ENCODE results near the gene BMP2K. TPM values are rescaled to one million over a fixed set of nuclear protein-coding genes. Genes with fewer than 3 reads are reported as not detected.

The BMP2K gene
- total RNA-seq, 1 donor from 2014 or later: 41.3 TPM

DNA sequence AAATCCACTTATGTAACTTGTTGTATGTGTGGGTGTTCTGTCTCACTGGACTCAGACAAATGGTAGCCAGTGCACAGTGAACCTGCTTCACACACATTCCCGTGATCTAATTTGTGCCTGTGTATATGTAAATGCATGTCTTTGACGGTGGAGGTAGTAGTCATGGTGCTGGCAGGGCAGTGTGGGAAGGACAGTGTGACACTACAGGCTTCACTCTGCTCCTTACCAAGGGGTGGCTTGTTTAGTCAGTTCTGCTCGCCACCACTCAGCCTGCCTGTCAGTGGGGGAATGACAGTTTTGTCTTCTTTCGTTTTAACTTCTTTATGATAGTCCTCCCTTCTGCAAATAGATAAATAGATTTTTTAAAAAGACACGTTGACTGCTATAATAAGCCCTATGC lies 180.8 kb downstream of the BMP2K start:
- no peak overlapping the region for H3K4me3 ChIP-seq (ENCODE audit: low read depth, low read length)
- DNase-seq (ENCODE audit: low read depth) (no peak), FAIRE-seq (no peak)
- H3K36me3 ChIP-seq (ENCODE audit: control insufficient read depth, insufficient read depth, low read length): no peaks in the 10 kb centered on the region
- no peak for TF ChIP-seq CTCF (IDR thresholded peaks at IDR 0.05; ENCODE audit: insufficient read depth, low read length, severe bottlenecking)
- no peaks in the 10 kb centered on the region for H3K27me3 ChIP-seq (ENCODE audit: control insufficient read depth, insufficient read depth, low read length)

GRCh38 chr4:78960926-78961325 lies 184.8 kb downstream of the BMP2K start:
- TF ChIP-seq CTCF (IDR thresholded peaks at IDR 0.05; ENCODE audit: insufficient read depth, low read length, severe bottlenecking): no peak
- DNase-seq (ENCODE audit: low read depth) (no peak), FAIRE-seq (no peak)
- Histone ChIP-seq H3K4me3 (ENCODE audit: low read depth, low read length) (no peak overlapping the region), H3K27me3 (ENCODE audit: control insufficient read depth, insufficient read depth, low read length) (no peaks in the 10 kb centered on the region), H3K36me3 (ENCODE audit: control insufficient read depth, insufficient read depth, low read length) (no peaks in the 10 kb centered on the region)

Other genes with a start within 250 kb of the BMP2K start
- 705 and 1,062 TPM in 2 replicates for gene ANXA3, start 224.6 kb upstream of the BMP2K start, total RNA-seq
- gene PAQR3, start 163.1 kb downstream of the BMP2K start, total RNA-seq: 17.4 and 18.6 TPM in 2 replicates

Measured in bronchial epithelial cell (primary cell).